Ovary (tissue), 3 donors: ENCODE data around the gene GRN.

Source experiments
- EP300 ChIP-seq: sonication (generic); formaldehyde crosslinking; IDR thresholded peaks from one replicate; pipeline ENCODE4 v1.6.1; 2017; ENCODE audit warnings: antibody characterized with exemption
- POLR2A ChIP-seq: fragments of 450-650 bp; IDR thresholded peaks from one replicate; pipeline ENCODE4 v1.6.1; 2017; ENCODE audit warnings: antibody characterized with exemption, mild to moderate bottlenecking, moderate library complexity
- TF ChIP-seq, protein P1 (sequence below), 3 donors: fragments of 450-650 bp in 2 of 3; fragments of 200-600 bp in 1 of 3; IDR thresholded peaks; one replicate each; pipeline versions ENCODE4 v1.5.1 to v1.8.0; 2016 to 2022; ENCODE audit warnings: antibody characterized with exemption in 3 of 3, mild to moderate bottlenecking in 1 of 3
- donor health status: DM: no; HTN: no; CAD: no.

DNA sequence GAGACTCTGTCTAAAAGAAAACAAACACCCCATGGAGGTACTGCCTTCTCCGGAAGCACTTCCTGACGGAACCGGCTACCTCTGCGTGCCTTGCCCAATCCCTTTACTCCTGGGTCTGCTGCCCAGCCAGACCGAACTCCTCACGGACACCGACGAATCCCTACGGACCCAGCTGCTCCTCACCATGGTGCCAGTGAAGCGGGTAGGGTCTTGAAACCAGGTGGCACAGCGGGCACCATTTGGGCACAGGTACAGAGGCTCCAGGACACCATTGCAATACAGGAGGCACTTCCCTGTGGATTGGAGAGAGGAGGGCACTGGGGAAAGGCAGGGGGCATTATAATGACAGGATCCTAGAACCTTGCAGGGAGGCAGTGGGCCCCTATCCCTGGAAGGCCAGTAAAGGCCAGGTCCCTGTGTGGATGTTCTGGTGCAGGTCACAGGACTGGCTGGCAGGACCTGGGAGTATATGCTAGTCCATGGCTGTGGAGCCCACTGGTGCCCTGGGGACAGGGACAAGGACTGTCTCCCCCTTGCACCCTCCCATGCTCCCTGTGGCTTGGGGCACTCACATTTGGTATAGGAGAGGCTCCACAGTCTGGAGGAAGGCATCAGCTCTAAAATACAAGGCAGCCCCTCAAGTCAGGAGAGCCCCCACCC lies 22.7 kb upstream of the GRN start:
- TF ChIP-seq, protein P1, sequence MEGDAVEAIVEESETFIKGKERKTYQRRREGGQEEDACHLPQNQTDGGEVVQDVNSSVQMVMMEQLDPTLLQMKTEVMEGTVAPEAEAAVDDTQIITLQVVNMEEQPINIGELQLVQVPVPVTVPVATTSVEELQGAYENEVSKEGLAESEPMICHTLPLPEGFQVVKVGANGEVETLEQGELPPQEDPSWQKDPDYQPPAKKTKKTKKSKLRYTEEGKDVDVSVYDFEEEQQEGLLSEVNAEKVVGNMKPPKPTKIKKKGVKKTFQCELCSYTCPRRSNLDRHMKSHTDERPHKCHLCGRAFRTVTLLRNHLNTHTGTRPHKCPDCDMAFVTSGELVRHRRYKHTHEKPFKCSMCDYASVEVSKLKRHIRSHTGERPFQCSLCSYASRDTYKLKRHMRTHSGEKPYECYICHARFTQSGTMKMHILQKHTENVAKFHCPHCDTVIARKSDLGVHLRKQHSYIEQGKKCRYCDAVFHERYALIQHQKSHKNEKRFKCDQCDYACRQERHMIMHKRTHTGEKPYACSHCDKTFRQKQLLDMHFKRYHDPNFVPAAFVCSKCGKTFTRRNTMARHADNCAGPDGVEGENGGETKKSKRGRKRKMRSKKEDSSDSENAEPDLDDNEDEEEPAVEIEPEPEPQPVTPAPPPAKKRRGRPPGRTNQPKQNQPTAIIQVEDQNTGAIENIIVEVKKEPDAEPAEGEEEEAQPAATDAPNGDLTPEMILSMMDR (IDR thresholded peaks at IDR 0.05) = no peak
- TF ChIP-seq POLR2A (no peak), EP300 (no peak)
